ENCODE results near the gene APOBEC2. TPM values are rescaled to one million over a fixed set of nuclear protein-coding genes. Genes with fewer than 3 reads are reported as not detected.
A peak's percentile ranks its signal among the peaks of the same experiment; 100 is the strongest.

Gene APOBEC2
- total and polyA plus RNA-seq, 3 experiments from 2014 or later: not detected

- peaks cover 55% of the 10 kb centered on the region for H3K36me3 ChIP-seq (ENCODE audit: insufficient read depth, low read length)
- no peak overlapping the region for H3K27ac ChIP-seq (ENCODE audit: low read depth, low read length)
- H3K4me3 Mint-ChIP-seq: no peak overlapping the region
- peaks cover 9 to 93% (median 15%) of the 10 kb centered on the region in 3 donors for H3K36me3 Mint-ChIP-seq
- CTCF ChIA-PET: no interaction called here
- H3K9me3 ChIP-seq (ENCODE audit: low read length): no peaks in the 10 kb centered on the region
- no peak for DNase-seq
- H3K4me1 ChIP-seq (ENCODE audit: insufficient read depth, low read length): no peaks in the 10 kb centered on the region
- peaks cover 7 to 18% (median 10%) of the 10 kb centered on the region in 3 donors for H3K4me1 Mint-ChIP-seq
- no peak overlapping the region for H3K4me3 ChIP-seq (ENCODE audit: low read length)
- no peaks in the 10 kb centered on the region for H3K27me3 Mint-ChIP-seq
- POLR2A ChIA-PET: no interaction called here
- H3K27me3 ChIP-seq (ENCODE audit: insufficient read depth, low read length, poor library complexity, severe bottlenecking): no peaks in the 10 kb centered on the region
- no peaks in the 10 kb centered on the region for H3K9me3 Mint-ChIP-seq
- H3K27ac Mint-ChIP-seq: no peak overlapping the region
These were observed 11.8 kb downstream of the APOBEC2 start for GRCh38 chr6:41064841-41065240.

- Histone ChIP-seq H3K27me3 (ENCODE audit: insufficient read depth, low read length, poor library complexity, severe bottlenecking) (no peaks in the 10 kb centered on the region), H3K4me3 (ENCODE audit: low read length) (no peak overlapping the region), H3K36me3 (ENCODE audit: insufficient read depth, low read length) (peaks cover 55% of the 10 kb centered on the region), H3K9me3 (ENCODE audit: low read length) (no peaks in the 10 kb centered on the region), H3K27ac (ENCODE audit: low read depth, low read length) (no peak overlapping the region), H3K4me1 (ENCODE audit: insufficient read depth, low read length) (peaks cover 5% of the 10 kb centered on the region)
- Mint-ChIP-seq H3K4me1 (peaks cover 11 to 20% (median 15%) of the 10 kb centered on the region in 3 donors), H3K36me3 (peaks cover 9 to 92% (median 14%) of the 10 kb centered on the region in 3 donors), H3K4me3 (no peak overlapping the region), H3K27me3 (no peaks in the 10 kb centered on the region), H3K9me3 (no peaks in the 10 kb centered on the region), H3K27ac (peak overlapping the region in 2 of 8 donors; percentile 14 to 41)
- ChIA-PET POLR2A (no interaction called here), CTCF (interaction anchor here (0.8 to 1.3 kb wide), 4 partner anchors 9 to 61 kb away, joined by 3 to 6 read pairs (median 4); no protein-coding TSS in a partner anchor)
- no peak for DNase-seq
These were observed 12.6 kb downstream of the APOBEC2 start for GRCh38 chr6:41065550-41066026.

GRCh38 chr6:41066867-41067304 lies 13.9 kb downstream of the APOBEC2 start:
- no peaks in the 10 kb centered on the region for H3K27me3 ChIP-seq (ENCODE audit: insufficient read depth, low read length, poor library complexity, severe bottlenecking)
- H3K4me3 ChIP-seq (ENCODE audit: low read length): no peak overlapping the region
- Mint-ChIP-seq H3K36me3 (peaks cover 9 to 85% (median 16%) of the 10 kb centered on the region in 3 donors), H3K9me3 (no peaks in the 10 kb centered on the region), H3K27ac (peak overlapping the region in 6 of 8 donors; percentile 14 to 79 (median 36)), H3K27me3 (no peaks in the 10 kb centered on the region), H3K4me1 (peaks cover 23 to 32% (median 27%) of the 10 kb centered on the region in 3 donors), H3K4me3 (peak overlapping the region in 1 of 7 donors; percentile 26)
- ChIA-PET POLR2A (no interaction called here), CTCF (interaction anchor here (1.4 kb wide), 1 partner anchor 14 kb away, joined by 5 read pairs; the partner anchor contains the start of gene APOBEC2)
- peaks cover 14% of the 10 kb centered on the region for H3K4me1 ChIP-seq (ENCODE audit: insufficient read depth, low read length)
- peak; percentile 47 to 71 (median 58) for DNase-seq
- H3K9me3 ChIP-seq (ENCODE audit: low read length): no peaks in the 10 kb centered on the region
- no peak overlapping the region for H3K27ac ChIP-seq (ENCODE audit: low read depth, low read length)
- peaks cover 50% of the 10 kb centered on the region for H3K36me3 ChIP-seq (ENCODE audit: insufficient read depth, low read length)

GRCh38 chr6:41071501-41071922 lies 18.5 kb downstream of the APOBEC2 start:
- no peak for DNase-seq
- H3K36me3 Mint-ChIP-seq: peaks cover 9 to 64% (median 12%) of the 10 kb centered on the region in 3 donors
- peaks cover 0 to 6% of the 10 kb centered on the region in 2 donors for H3K27me3 Mint-ChIP-seq
- H3K27ac Mint-ChIP-seq: peak overlapping the region; percentile 96 to 99 (median 98)
- H3K4me1 Mint-ChIP-seq: peaks cover 49 to 56% (median 54%) of the 10 kb centered on the region in 3 donors
- Histone ChIP-seq H3K27ac (ENCODE audit: low read depth, low read length) (peak overlapping the region; percentile 93), H3K4me3 (ENCODE audit: low read length) (peak overlapping the region; percentile 98), H3K36me3 (ENCODE audit: insufficient read depth, low read length) (peaks cover 26% of the 10 kb centered on the region), H3K4me1 (ENCODE audit: insufficient read depth, low read length) (peaks cover 39% of the 10 kb centered on the region), H3K27me3 (ENCODE audit: insufficient read depth, low read length, poor library complexity, severe bottlenecking) (no peaks in the 10 kb centered on the region), H3K9me3 (ENCODE audit: low read length) (no peaks in the 10 kb centered on the region)
- no peaks in the 10 kb centered on the region for H3K9me3 Mint-ChIP-seq
- CTCF ChIA-PET: interaction anchor here (1.0 to 2.3 kb wide), 3 partner anchors 16 to 43 kb away, joined by 3 to 12 read pairs (median 3); no protein-coding TSS in a partner anchor
- POLR2A ChIA-PET: interaction anchor here (1.4 kb wide), 1 partner anchor 18 kb away, joined by 3 read pairs; the partner anchor contains the start of gene APOBEC2
- peak overlapping the region; percentile 89 to 99 (median 95) for H3K4me3 Mint-ChIP-seq

- Mint-ChIP-seq H3K27ac (peak within 1 kb of the TSS; percentile 96 to 99 (median 98)), H3K4me1 (peaks cover 44 to 56% (median 54%) of the 10 kb centered on the region in 3 donors), H3K36me3 (peaks cover 4 to 58% (median 6%) of the 10 kb centered on the region in 3 donors), H3K4me3 (peak within 1 kb of the TSS; percentile 89 to 99 (median 95)), H3K27me3 (peaks cover 0 to 6% of the 10 kb centered on the region in 2 donors), H3K9me3 (no peaks in the 10 kb centered on the region)
- H3K27ac ChIP-seq (ENCODE audit: low read depth, low read length): peak within 1 kb of the TSS; percentile 94
- ChIA-PET CTCF (interaction anchor here (1.0 to 2.3 kb wide), 4 partner anchors 16 to 43 kb away, joined by 3 to 12 read pairs (median 3); no protein-coding TSS in a partner anchor), POLR2A (interaction anchor here (0.8 to 1.4 kb wide), 5 partner anchors 19 to 662 kb away, joined by 3 to 7 read pairs (median 4); partner anchors contain the start of gene APOBEC2)
- no peaks in the 10 kb centered on the region for H3K9me3 ChIP-seq (ENCODE audit: low read length)
- peak within 1 kb of the TSS; percentile 98 for H3K4me3 ChIP-seq (ENCODE audit: low read length)
- peaks cover 39% of the 10 kb centered on the region for H3K4me1 ChIP-seq (ENCODE audit: insufficient read depth, low read length)
- H3K27me3 ChIP-seq (ENCODE audit: insufficient read depth, low read length, poor library complexity, severe bottlenecking): no peaks in the 10 kb centered on the region
- peak; percentile 99 to 100 (median 100) for DNase-seq
- peaks cover 23% of the 10 kb centered on the region for H3K36me3 ChIP-seq (ENCODE audit: insufficient read depth, low read length)
These were observed 19.2 kb downstream of the APOBEC2 start, which contains the start of gene OARD1 for GRCh38 chr6:41071923-41072835. Gene OARD1, minus strand, starts transcription at chr6:41072356. Its CDS starts 722 bp downstream, at chr6:41071634.

- CTCF ChIA-PET: interaction anchor here (1.0 to 2.3 kb wide), 3 partner anchors 17 to 44 kb away, joined by 3 to 12 read pairs (median 3); no protein-coding TSS in a partner anchor
These were observed 19.8 kb downstream of the APOBEC2 start, which contains the start of gene NFYA for GRCh38 chr6:41072836-41073202. Gene NFYA, plus strand, starts transcription at chr6:41072974. Its CDS starts 6,116 bp downstream, at chr6:41079090.

GRCh38 chr6:41073203-41073967 lies 20.4 kb downstream of the APOBEC2 start:
- Histone ChIP-seq H3K27me3 (ENCODE audit: insufficient read depth, low read length, poor library complexity, severe bottlenecking) (no peaks in the 10 kb centered on the region), H3K27ac (ENCODE audit: low read depth, low read length) (peak overlapping the region; percentile 94), H3K4me3 (ENCODE audit: low read length) (peak overlapping the region; percentile 98), H3K4me1 (ENCODE audit: insufficient read depth, low read length) (peaks cover 39% of the 10 kb centered on the region), H3K36me3 (ENCODE audit: insufficient read depth, low read length) (peaks cover 13% of the 10 kb centered on the region), H3K9me3 (ENCODE audit: low read length) (no peaks in the 10 kb centered on the region)
- Mint-ChIP-seq H3K4me3 (peak overlapping the region; percentile 84 to 99 (median 95)), H3K27ac (peak overlapping the region; percentile 91 to 99 (median 96)), H3K9me3 (no peaks in the 10 kb centered on the region), H3K4me1 (peaks cover 49 to 65% (median 61%) of the 10 kb centered on the region in 3 donors), H3K27me3 (peaks cover 0 to 6% of the 10 kb centered on the region in 2 donors), H3K36me3 (peaks cover 0 to 48% (median 7%) of the 10 kb centered on the region in 3 donors)
- ChIA-PET CTCF (interaction anchor here (2.3 kb wide), 1 partner anchor 45 kb away, joined by 12 read pairs; no protein-coding TSS in a partner anchor), POLR2A (interaction anchor here (1.2 kb wide), 1 partner anchor 45 kb away, joined by 7 read pairs; no protein-coding TSS in a partner anchor)
- DNase-seq: peak; percentile 74 to 88 (median 79)

More at GRCh38 chr6:41072836-41073202, 19.8 kb downstream of the APOBEC2 start, which contains the start of gene NFYA:
- POLR2A ChIA-PET: interaction anchor here (0.8 to 1.2 kb wide), 4 partner anchors 45 to 662 kb away, joined by 3 to 7 read pairs (median 4); no protein-coding TSS in a partner anchor
- Mint-ChIP-seq H3K4me3 (peak within 1 kb of the TSS; percentile 89 to 99 (median 95)), H3K27me3 (peaks cover 0 to 6% of the 10 kb centered on the region in 2 donors), H3K27ac (peak within 1 kb of the TSS; percentile 96 to 99 (median 98)), H3K36me3 (peaks cover 0 to 51% (median 4%) of the 10 kb centered on the region in 3 donors), H3K4me1 (peaks cover 46 to 60% (median 56%) of the 10 kb centered on the region in 3 donors), H3K9me3 (no peaks in the 10 kb centered on the region)
- H3K27me3 ChIP-seq (ENCODE audit: insufficient read depth, low read length, poor library complexity, severe bottlenecking): no peaks in the 10 kb centered on the region
- no peaks in the 10 kb centered on the region for H3K9me3 ChIP-seq (ENCODE audit: low read length)
- H3K4me3 ChIP-seq (ENCODE audit: low read length): peak within 1 kb of the TSS; percentile 98
- peaks cover 39% of the 10 kb centered on the region for H3K4me1 ChIP-seq (ENCODE audit: insufficient read depth, low read length)
- peaks cover 17% of the 10 kb centered on the region for H3K36me3 ChIP-seq (ENCODE audit: insufficient read depth, low read length)
- peak in 2 of 5 donors; percentile 100 for DNase-seq
- peak within 1 kb of the TSS; percentile 94 for H3K27ac ChIP-seq (ENCODE audit: low read depth, low read length)
